IPS-NIHi11 (cell line): Measurements from ENCODE around the gene MBNL2.
A peak's percentile ranks its signal among the peaks of the same experiment; 100 is the strongest.

ENCODE experiments used
- DNase-seq: peaks from one replicate; pipeline ENCODE4 v3.0.0; 2012; ENCODE audit warnings: mixed read lengths, low spot score

MBNL2 gene

GRCh38 chr13:97253581-97254293, 31.6 kb downstream of the MBNL2 start:
- no peak for DNase-seq

- no peak for DNase-seq
These were observed 32.7 kb downstream of the MBNL2 start for GRCh38 chr13:97254816-97255215.

GRCh38 chr13:97255515-97256021, 33.4 kb downstream of the MBNL2 start:
- no peak for DNase-seq

- DNase-seq = no peak
These were observed 34.2 kb downstream of the MBNL2 start for GRCh38 chr13:97256343-97256783.

- no peak for DNase-seq
These were observed 35.2 kb downstream of the MBNL2 start for GRCh38 chr13:97257228-97257755.

GRCh38 chr13:97257800-97258799, 36.0 kb downstream of the MBNL2 start:
- DNase-seq = peak; percentile 54

- no peak for DNase-seq
These were observed 36.7 kb downstream of the MBNL2 start for GRCh38 chr13:97258801-97259200.

GRCh38 chr13:97259410-97259797, 37.3 kb downstream of the MBNL2 start:
- DNase-seq = no peak

GRCh38 chr13:97259798-97260714, 37.9 kb downstream of the MBNL2 start:
- no peak for DNase-seq

- DNase-seq = no peak
These were observed 39.3 kb downstream of the MBNL2 start for GRCh38 chr13:97261254-97262005.

GRCh38 chr13:97262058-97262457, 39.9 kb downstream of the MBNL2 start:
- no peak for DNase-seq

GRCh38 chr13:97263160-97263559, 41.0 kb downstream of the MBNL2 start:
- no peak for DNase-seq

GRCh38 chr13:97264663-97265062, 42.5 kb downstream of the MBNL2 start:
- no peak for DNase-seq

GRCh38 chr13:97266332-97266731, 44.2 kb downstream of the MBNL2 start:
- peak; percentile 41 for DNase-seq

GRCh38 chr13:97266772-97267417, 44.8 kb downstream of the MBNL2 start:
- DNase-seq = no peak

GRCh38 chr13:97267418-97268059, 45.4 kb downstream of the MBNL2 start:
- peak; percentile 37 for DNase-seq

- peak; percentile 33 for DNase-seq
These were observed 46.6 kb downstream of the MBNL2 start for GRCh38 chr13:97268772-97269171.

- no peak for DNase-seq
These were observed 47.5 kb downstream of the MBNL2 start for GRCh38 chr13:97269603-97270002.

- no peak for DNase-seq
These were observed 50.4 kb downstream of the MBNL2 start for GRCh38 chr13:97272526-97272925.
